ENCODE results near the gene SLC39A8. TPM values are rescaled to one million over a fixed set of nuclear protein-coding genes. Genes with fewer than 3 reads are reported as not detected.

The SLC39A8 gene
- total RNA-seq, 2 donors from 2014 or later, result 64.4 to 76.4 TPM

DNA sequence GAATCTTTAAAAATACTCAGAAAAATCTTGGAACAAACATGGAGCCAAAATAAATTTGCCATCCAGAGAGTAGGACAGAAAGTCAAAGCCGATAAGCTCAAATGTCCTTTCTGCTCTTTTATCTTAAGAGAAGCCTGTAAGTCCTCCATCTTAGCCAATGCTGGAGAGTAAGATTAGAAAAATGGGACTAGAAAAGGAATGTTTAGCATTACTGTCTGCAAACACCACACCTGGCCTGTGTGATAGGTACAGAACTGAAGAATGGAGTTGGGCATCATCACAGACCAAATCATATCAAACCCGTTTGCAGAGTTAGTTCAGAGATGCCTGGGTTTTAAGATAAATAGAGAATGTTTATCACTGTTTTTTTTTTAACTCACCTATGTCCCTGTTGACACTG lies 10.5 kb upstream of the SLC39A8 start:
- no peaks in the 10 kb centered on the region for H3K4me1 ChIP-seq (ENCODE audit: control insufficient read depth, insufficient read depth, low read length)
- Mint-ChIP-seq H3K9me3 (no peaks in the 10 kb centered on the region), H3K4me3 (no peak overlapping the region), H3K27ac (no peak overlapping the region), H3K4me1 (peaks cover 6% of the 10 kb centered on the region), H3K27me3 (ENCODE audit: insufficient read depth) (no peaks in the 10 kb centered on the region), H3K36me3 (ENCODE audit: low read depth) (no peaks in the 10 kb centered on the region)
- no peak overlapping the region for H3K27ac ChIP-seq (ENCODE audit: low read depth, low read length)
- no peak overlapping the region for H3K4me3 ChIP-seq (ENCODE audit: low read length)
- H3K9me3 ChIP-seq (ENCODE audit: control insufficient read depth, low read length), result no peaks in the 10 kb centered on the region
- DNase-seq, result no peak
- H3K9ac ChIP-seq (ENCODE audit: extremely low read depth, low read length, poor library complexity, severe bottlenecking), result no peak overlapping the region
- TF ChIP-seq, protein P1, sequence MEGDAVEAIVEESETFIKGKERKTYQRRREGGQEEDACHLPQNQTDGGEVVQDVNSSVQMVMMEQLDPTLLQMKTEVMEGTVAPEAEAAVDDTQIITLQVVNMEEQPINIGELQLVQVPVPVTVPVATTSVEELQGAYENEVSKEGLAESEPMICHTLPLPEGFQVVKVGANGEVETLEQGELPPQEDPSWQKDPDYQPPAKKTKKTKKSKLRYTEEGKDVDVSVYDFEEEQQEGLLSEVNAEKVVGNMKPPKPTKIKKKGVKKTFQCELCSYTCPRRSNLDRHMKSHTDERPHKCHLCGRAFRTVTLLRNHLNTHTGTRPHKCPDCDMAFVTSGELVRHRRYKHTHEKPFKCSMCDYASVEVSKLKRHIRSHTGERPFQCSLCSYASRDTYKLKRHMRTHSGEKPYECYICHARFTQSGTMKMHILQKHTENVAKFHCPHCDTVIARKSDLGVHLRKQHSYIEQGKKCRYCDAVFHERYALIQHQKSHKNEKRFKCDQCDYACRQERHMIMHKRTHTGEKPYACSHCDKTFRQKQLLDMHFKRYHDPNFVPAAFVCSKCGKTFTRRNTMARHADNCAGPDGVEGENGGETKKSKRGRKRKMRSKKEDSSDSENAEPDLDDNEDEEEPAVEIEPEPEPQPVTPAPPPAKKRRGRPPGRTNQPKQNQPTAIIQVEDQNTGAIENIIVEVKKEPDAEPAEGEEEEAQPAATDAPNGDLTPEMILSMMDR (conservative IDR thresholded peaks at IDR 0.05), result no peak
- no peaks in the 10 kb centered on the region for H3K27me3 ChIP-seq (ENCODE audit: control insufficient read depth, insufficient read depth, low read length, poor library complexity, severe bottlenecking)
- 91 to 100% methylated on average over 1 to 2 of the region's 2 CpGs for WGBS, 2 experiments (ENCODE audit: insufficient coverage in 1 of 2, insufficient read length in 1 of 2)
- H3K36me3 ChIP-seq (ENCODE audit: control insufficient read depth, insufficient read depth, low read length), result no peaks in the 10 kb centered on the region

DNA sequence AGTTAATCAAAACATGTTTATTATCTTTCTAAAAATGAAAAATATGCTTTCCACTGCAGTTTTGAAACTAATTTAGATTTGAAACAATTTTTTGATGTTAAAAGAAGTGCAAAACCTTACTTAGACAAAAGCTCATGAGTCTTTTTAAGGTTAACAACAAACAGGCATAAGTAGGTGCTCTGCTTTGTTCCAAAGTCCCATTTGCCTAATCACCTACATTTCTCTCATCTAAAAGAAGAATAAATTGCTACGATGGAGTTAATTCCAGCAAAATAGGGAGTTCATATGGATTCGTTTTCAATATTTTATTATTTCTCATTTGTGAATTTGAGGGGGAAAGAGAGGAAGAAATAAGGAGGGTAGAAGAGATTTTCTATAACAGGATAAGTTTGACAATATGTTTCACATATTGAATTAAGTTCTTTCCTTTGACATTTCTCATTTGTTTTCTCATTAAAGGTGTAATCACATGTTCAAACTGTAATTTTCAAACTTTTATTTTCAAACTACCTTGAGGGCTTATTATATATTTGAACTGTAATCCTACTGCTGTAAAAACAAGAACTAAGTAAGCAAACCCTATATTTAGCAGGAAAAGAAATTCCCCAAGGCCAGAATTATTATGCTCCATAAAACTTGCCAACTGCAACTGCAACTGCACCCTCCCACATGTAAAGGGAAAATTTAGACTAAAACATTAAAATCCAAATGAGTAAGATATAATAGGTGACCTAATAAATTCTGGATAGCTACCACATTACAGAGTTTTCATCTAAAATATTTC lies 9.6 kb upstream of the SLC39A8 start:
- no peaks in the 10 kb centered on the region for H3K4me1 ChIP-seq (ENCODE audit: control insufficient read depth, insufficient read depth, low read length)
- no peaks in the 10 kb centered on the region for H3K36me3 Mint-ChIP-seq (ENCODE audit: low read depth)
- WGBS, 2 experiments (ENCODE audit: insufficient coverage in 1 of 2, insufficient read length in 1 of 2), result 93% methylated on average over 2 of the region's 2 CpGs; no CpG with 5 or more reads in 1 of the 2 experiments
- no peaks in the 10 kb centered on the region for H3K9me3 ChIP-seq (ENCODE audit: control insufficient read depth, low read length)
- peaks cover 9% of the 10 kb centered on the region for H3K4me1 Mint-ChIP-seq
- H3K4me3 ChIP-seq (ENCODE audit: low read length), result no peak overlapping the region
- TF ChIP-seq, protein P1 (conservative IDR thresholded peaks at IDR 0.05), result no peak
- no peaks in the 10 kb centered on the region for H3K27me3 ChIP-seq (ENCODE audit: control insufficient read depth, insufficient read depth, low read length, poor library complexity, severe bottlenecking)
- H3K27ac ChIP-seq (ENCODE audit: low read depth, low read length), result no peak overlapping the region
- no peak for DNase-seq
- no peaks in the 10 kb centered on the region for H3K27me3 Mint-ChIP-seq (ENCODE audit: insufficient read depth)
- H3K9me3 Mint-ChIP-seq, result no peaks in the 10 kb centered on the region
- no peak overlapping the region for H3K4me3 Mint-ChIP-seq
- no peak overlapping the region for H3K9ac ChIP-seq (ENCODE audit: extremely low read depth, low read length, poor library complexity, severe bottlenecking)
- H3K27ac Mint-ChIP-seq, result no peak overlapping the region
- H3K36me3 ChIP-seq (ENCODE audit: control insufficient read depth, insufficient read depth, low read length), result no peaks in the 10 kb centered on the region

DNA sequence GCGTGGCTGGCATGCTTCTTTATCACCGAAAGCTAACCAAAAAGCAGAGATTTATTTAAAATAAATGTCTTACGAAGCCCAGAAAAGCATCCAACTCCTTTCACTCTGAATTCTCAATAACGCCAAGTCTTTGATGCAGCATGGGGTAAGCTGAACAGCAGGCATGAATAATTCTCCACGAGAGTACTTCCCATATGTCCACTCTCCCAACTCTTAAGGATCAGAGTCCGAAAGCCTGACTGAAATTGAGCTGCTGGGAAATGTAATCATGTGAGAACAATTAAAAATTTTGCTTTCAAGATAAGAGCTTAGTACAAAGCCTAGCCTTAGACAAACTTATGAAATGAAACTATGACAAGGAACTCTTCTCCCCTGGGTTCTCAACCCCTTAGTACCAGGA lies 7.5 kb upstream of the SLC39A8 start:
- Histone ChIP-seq H3K36me3 (ENCODE audit: control insufficient read depth, insufficient read depth, low read length) (no peaks in the 10 kb centered on the region), H3K4me3 (ENCODE audit: low read length) (no peak overlapping the region), H3K9me3 (ENCODE audit: control insufficient read depth, low read length) (no peaks in the 10 kb centered on the region), H3K9ac (ENCODE audit: extremely low read depth, low read length, poor library complexity, severe bottlenecking) (no peak overlapping the region), H3K4me1 (ENCODE audit: control insufficient read depth, insufficient read depth, low read length) (no peaks in the 10 kb centered on the region), H3K27ac (ENCODE audit: low read depth, low read length) (no peak overlapping the region), H3K27me3 (ENCODE audit: control insufficient read depth, insufficient read depth, low read length, poor library complexity, severe bottlenecking) (no peaks in the 10 kb centered on the region)
- 84 to 89% methylated on average over 3 to 6 of the region's 6 CpGs for WGBS, 2 experiments (ENCODE audit: insufficient coverage in 1 of 2, insufficient read length in 1 of 2)
- no peak overlapping the region for H3K27ac Mint-ChIP-seq
- H3K27me3 Mint-ChIP-seq (ENCODE audit: insufficient read depth), result no peaks in the 10 kb centered on the region
- no peak for DNase-seq
- TF ChIP-seq, protein P1 (conservative IDR thresholded peaks at IDR 0.05), result no peak
- no peaks in the 10 kb centered on the region for H3K36me3 Mint-ChIP-seq (ENCODE audit: low read depth)
- peaks cover 9% of the 10 kb centered on the region for H3K4me1 Mint-ChIP-seq
- H3K4me3 Mint-ChIP-seq, result no peak overlapping the region
- H3K9me3 Mint-ChIP-seq, result no peaks in the 10 kb centered on the region
